Neural progenitor cell (in vitro differentiated cells): ENCODE data around the gene TPSD1.
"Not testable (repeated sequence)": the region's sequence is repeated elsewhere in the genome, so short reads cannot be mapped to it uniquely, and the experiment has no call there.

Experiments used
- CTCF ChIP-seq: fragments of 200-600 bp; sonication (generic); IDR thresholded peaks from 2 replicates; pipeline ENCODE4 v1.5.1; 2017; ENCODE audit warnings: antibody characterized with exemption, mild to moderate bottlenecking
- EZH2 ChIP-seq: fragments of 200-600 bp; sonication (generic); IDR thresholded peaks from 2 replicates; pipeline ENCODE4 v1.6.1; 2017; ENCODE audit warnings: antibody characterized with exemption, mild to moderate bottlenecking, moderate library complexity
- EZH2phosphoT487 ChIP-seq: fragments of 200-600 bp; sonication (generic); IDR thresholded peaks from 2 replicates; pipeline ENCODE4 v1.6.1; 2017; ENCODE audit warnings: antibody characterized with exemption

- TF ChIP-seq EZH2, CTCF, EZH2phosphoT487: not testable (repeated sequence)
Measured at GRCh38 chr16:1229476-1229875, 26.4 kb upstream of the TPSD1 start.
